HepG2 (cell line): ENCODE measurements around the gene ELAVL4. TPM values are rescaled to one million over a fixed set of nuclear protein-coding genes. Genes with fewer than 3 reads are reported as not detected.

Experiments
- ATAC-seq: fragments of 200-7000 bp; cut with Tn5 transposase; 3 replicates; pipeline ENCODE4 v1.9.1; 2020; ENCODE audit warnings: mild to moderate bottlenecking, moderate library complexity
- BruUV-seq: library from RNA; stranded (reverse); fragments of 400-500 nt; replicated peaks from 2 replicates; lab custom pipeline; 2021; lab: Mats Ljungman, UMichigan
- CTCF ChIA-PET: fragments of 300-600 bp; formaldehyde crosslinking; extraction: SDS; loops from one replicate; lab custom pipeline; 2021; ENCODE audit warnings: low total read pairs, inconsistent platforms, low intra/inter-chr PET ratio; lab: Yijun Ruan, JAX
- POLR2A ChIA-PET: fragments of 350-600 bp; sonication (Branson Sonifier 250); formaldehyde crosslinking; loops from one replicate; lab custom pipeline; 2020; ENCODE audit warnings: antibody characterized with exemption, inconsistent platforms; lab: Yijun Ruan, JAX
- DNase-seq: peaks from one replicate; pipeline ENCODE4 v3.0.0-alpha.2; 2015; ENCODE audit warnings: low spot score
- FAIRE-seq: peaks from 3 replicates; lab custom pipeline; 2011; peaks lifted over from hg19 to GRCh38; lab: Jason Lieb, UNC
- H2AFZ ChIP-seq: one replicate; pipeline ENCODE4 v1.6.1; 2011; ENCODE audit warnings: low read length, inconsistent platforms
- H3K27ac ChIP-seq: fragments of 300-600 bp; 3 replicates; pipeline ENCODE4 v1.8.0; 2011; ENCODE audit warnings: mixed run types, mild to moderate bottlenecking, mixed read lengths, low read length, inconsistent platforms; ENCODE audit not compliant: insufficient read depth; ENCODE audit errors: extremely low read length
- H3K27me3 ChIP-seq, 2 experiments: fragments of 200-600 bp in 1 of 2; 2 replicates in 1 of 2; 3 replicates in 1 of 2; pipeline versions ENCODE4 v1.6.0 to v1.8.0; 2011; ENCODE audit warnings: low read length in 2 of 2, mild to moderate bottlenecking in 2 of 2, moderate library complexity in 2 of 2, inconsistent platforms in 1 of 2; ENCODE audit not compliant: insufficient read depth in 2 of 2, control insufficient read depth in 1 of 2
- H3K36me3 ChIP-seq, 2 experiments: fragments of 200-600 bp in 1 of 2; replicated peaks in 1 of 2; 2 replicates in 1 of 2; 3 replicates in 1 of 2; pipeline versions ENCODE4 v1.5.1 to v1.8.0; 2011; ENCODE audit warnings: low read length in 2 of 2, inconsistent platforms in 1 of 2; ENCODE audit not compliant: insufficient read depth in 2 of 2, control insufficient read depth in 1 of 2
- H3K4me1 ChIP-seq: 2 replicates; pipeline ENCODE4 v1.5.1; 2012; ENCODE audit warnings: low read length, inconsistent platforms; ENCODE audit not compliant: insufficient read depth
- H3K4me2 ChIP-seq: 2 replicates; pipeline ENCODE4 v1.6.0; 2011; ENCODE audit warnings: low read depth, low read length, inconsistent platforms
- H3K4me3 ChIP-seq, 3 experiments: fragments of 200-600 bp in 1 of 3; sonication (generic), shearing (Covaris generic) in 1 of 3; replicated peaks in 1 of 3; 2 replicates each; pipeline ENCODE4 v1.5.1; 2011 to 2016; ENCODE audit warnings: low read length in 3 of 3, inconsistent platforms in 2 of 3, low read depth in 2 of 3, mild to moderate bottlenecking in 2 of 3, control low read depth in 1 of 3, mixed read lengths in 1 of 3; ENCODE audit not compliant: insufficient read depth in 1 of 3
- H3K79me2 ChIP-seq: one replicate; pipeline ENCODE4 v1.6.1; 2011; ENCODE audit warnings: low read length, inconsistent platforms; ENCODE audit not compliant: insufficient read depth
- H3K9ac ChIP-seq: 2 replicates; pipeline ENCODE4 v1.6.0; 2011; ENCODE audit warnings: mild to moderate bottlenecking, low read depth, low read length, inconsistent platforms; ENCODE audit not compliant: insufficient read depth
- H3K9me3 ChIP-seq: 2 replicates; pipeline ENCODE4 v1.5.1; 2012; ENCODE audit warnings: mild to moderate bottlenecking, low read length
- H4K20me1 ChIP-seq: 2 replicates; pipeline ENCODE4 v1.6.0; 2011; ENCODE audit warnings: inconsistent platforms, mild to moderate bottlenecking, low read length, moderate library complexity; ENCODE audit not compliant: insufficient read depth
- DMAP1 ChIP-seq: IDR thresholded peaks from 2 replicates; pipeline ENCODE4 v1.6.1; 2016
- HMGA1 ChIP-seq: sonication (generic); formaldehyde crosslinking; conservative IDR thresholded peaks from 2 replicates; pipeline ENCODE4 v1.4.0; 2020; ENCODE audit warnings: missing genetic modification reagents
- MXD4 ChIP-seq: IDR thresholded peaks from 2 replicates; pipeline ENCODE4 v1.6.1; 2016; ENCODE audit warnings: mild to moderate bottlenecking, missing biosample characterization, missing genetic modification reagents
- POGK ChIP-seq: sonication (generic); formaldehyde crosslinking; conservative IDR thresholded peaks from 2 replicates; pipeline ENCODE4 v1.8.0; 2022; ENCODE audit warnings: mild to moderate bottlenecking, moderate library complexity, missing genetic modification reagents
- RAD51 ChIP-seq: fragments of 450-650 bp; IDR thresholded peaks from 2 replicates; pipeline ENCODE4 v1.6.1; 2016; ENCODE audit warnings: borderline replicate concordance
- RNF2 ChIP-seq: fragments of 450-650 bp; conservative IDR thresholded peaks from 2 replicates; pipeline ENCODE4 v1.6.1; 2016; ENCODE audit warnings: low read depth
- THAP7 ChIP-seq: sonication (generic); formaldehyde crosslinking; IDR thresholded peaks from 2 replicates; pipeline ENCODE4 v1.8.1; 2023; ENCODE audit warnings: mild to moderate bottlenecking, missing genetic modification reagents
- ZNF10 ChIP-seq: sonication (generic); formaldehyde crosslinking; IDR thresholded peaks from 2 replicates; pipeline ENCODE4 v1.4.0; 2020; ENCODE audit warnings: mild to moderate bottlenecking, low read depth, missing genetic modification reagents, borderline replicate concordance
- ZNF33B ChIP-seq: sonication (generic); formaldehyde crosslinking; IDR thresholded peaks from 2 replicates; pipeline ENCODE4 v1.5.1; 2020; ENCODE audit warnings: mild to moderate bottlenecking, missing genetic modification reagents
- WGBS: methylation state at CpG from one replicate; pipeline ENCODE4 v1.1.6; 2017; ENCODE audit warnings: low lambda C conversion rate; 5-methylcytosine and 5-hydroxymethylcytosine counted together
- in situ Hi-C: cut with HindIII; loops from 2 replicates; pipeline ENCODE4 v1.10.0; 2017; ENCODE audit warnings: low pct_unique_long_range_greater_than_20kb; ENCODE audit not compliant: extremely low pct_ligation_motif_present
- intact Hi-C: fragments of 100-400 bp; cut with micrococcal nuclease; formaldehyde crosslinking; loops from one replicate; pipeline ENCODE4 v1.10.0; 2022; ENCODE audit not compliant: unreplicated experiment
- polyA plus RNA-seq, 8 experiments: library from polyadenylated mRNA; depleted of rRNA in 3 of 8; stranded (reverse) in 7 of 8; unstranded in 1 of 8; fragments of >200 nt; fragmentation: Illumina TruSeq in 4 of 8; extraction: Trizol in 4 of 8; gene quantifications; 2 replicates each; pipeline versions ENCODE4 v1.2.1 to v1.2.3, GENCODE V29; 2011 to 2016; ENCODE audit warnings: low read depth in 4 of 8, missing spikeins in 1 of 8, mixed read lengths in 1 of 8; ENCODE audit not compliant: insufficient read depth in 1 of 8
- total RNA-seq, 5 experiments: library from RNA; depleted of rRNA; stranded (reverse); fragments of >200 nt; fragmentation: Illumina TruSeq; extraction: Trizol; gene quantifications; 2 replicates each; pipeline ENCODE4 v1.2.3, GENCODE V29; 2016; ENCODE audit warnings: low read depth in 1 of 5

Gene ELAVL4
- total and polyA plus RNA-seq, 2 of the 13 experiments (the other 11 are each of a cell fraction or from before 2014, with no cell fraction given), result not detected

GRCh38 chr1:50152236-50152635 lies 43.5 kb downstream of the ELAVL4 start:
- Histone ChIP-seq H3K4me1 (no peaks in the 10 kb centered on the region), H3K9ac (no peak overlapping the region), H3K9me3 (no peaks in the 10 kb centered on the region), H3K79me2 (no peaks in the 10 kb centered on the region), H3K4me2 (no peak overlapping the region), H3K36me3 (no peaks in the 10 kb centered on the region), H3K27me3 (no peaks in the 10 kb centered on the region; a peak in 1 of 5 replicates), H2AFZ (no peak overlapping the region), H3K27ac (no peak overlapping the region), H4K20me1 (no peaks in the 10 kb centered on the region), H3K4me3 (no peak overlapping the region)
- WGBS, result 3% methylated on average over 3 of the region's 3 CpGs
- no peak for FAIRE-seq
- no peak for ATAC-seq
- DNase-seq, result no peak
- CTCF ChIA-PET, result no interaction called here
- TF ChIP-seq ZNF33B (no peak), MXD4 (CRISPR knock-in tag) (no peak), ZNF10 (CRISPR knock-in tag) (no peak), RNF2 (no peak), RAD51 (no peak), THAP7 (CRISPR knock-in tag) (no peak), DMAP1 (CRISPR knock-in tag) (no peak), POGK (no peak), HMGA1 (CRISPR knock-in tag) (no peak)
- intact Hi-C loops, result no loop called here
- in situ Hi-C loops, result no loop called here
- POLR2A ChIA-PET, result no interaction called here
- no TSS peak for BruUV-seq
